HG02642 (cell line): ENCODE measurements around the gene RGL3.
"Not testable (repeated sequence)": the region's sequence is repeated elsewhere in the genome, so short reads cannot be mapped to it uniquely, and the experiment has no call there.

Experiments used
- ATAC-seq: cut with Tn5 transposase; IDR thresholded peaks from one replicate; pipeline ENCODE4 v1.9.1; 2021; ENCODE audit warnings: mild to moderate bottlenecking; ENCODE audit not compliant: unreplicated experiment, poor library complexity

The RGL3 gene

DNA sequence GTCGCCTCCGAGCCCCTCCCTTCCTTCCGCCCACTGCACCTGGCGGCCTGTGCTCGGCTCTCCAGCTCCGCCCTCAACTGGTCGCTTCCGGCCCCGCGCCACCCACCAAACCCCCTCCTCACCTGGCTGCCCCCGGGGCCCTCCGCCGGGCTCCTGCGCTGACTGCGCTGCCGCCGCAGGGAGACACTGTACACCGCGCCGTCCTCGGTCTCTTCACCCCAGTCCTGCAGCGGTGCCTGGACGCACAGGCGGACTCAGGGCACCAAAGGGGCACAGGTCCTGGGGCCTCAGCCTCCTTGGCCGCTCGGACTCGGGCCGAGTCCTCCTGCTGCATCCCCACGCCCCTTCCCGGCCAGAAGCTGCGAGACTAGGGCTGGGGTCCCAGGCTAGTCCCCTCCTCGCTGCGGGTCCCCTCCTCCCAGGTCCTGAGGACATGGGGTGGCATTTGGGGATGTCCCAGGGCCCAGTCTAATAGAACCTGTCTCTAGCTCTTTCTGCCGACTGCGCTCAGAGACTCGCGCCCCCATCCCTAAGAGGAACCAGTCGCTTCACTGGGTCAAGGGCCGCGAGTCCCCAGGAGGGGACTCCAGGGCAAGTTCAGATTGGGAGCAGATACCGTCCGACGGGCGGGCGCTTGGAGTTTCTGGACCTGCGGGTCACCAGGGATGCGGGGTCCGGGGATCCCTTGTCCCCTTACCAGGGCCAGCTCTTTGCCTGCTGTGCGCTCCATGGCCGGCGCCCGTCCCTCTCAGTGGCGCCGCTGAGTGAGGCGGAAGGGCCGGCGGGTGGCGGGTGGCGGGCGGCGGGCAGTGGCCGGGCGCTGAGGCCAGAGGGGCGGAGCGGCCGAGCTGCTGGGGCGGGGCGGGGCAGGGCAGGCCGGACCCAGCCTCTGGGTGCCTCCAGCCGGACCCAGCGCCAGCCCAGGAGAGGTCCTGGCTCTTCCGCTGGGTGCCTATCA, at the start of gene RGL3:
Gene RGL3 (minus strand): TSS at position 766 of the 958 bp plus-strand sequence. CDS start 36 bp downstream, at position 730.
- no peak for ATAC-seq

- not testable (repeated sequence) for ATAC-seq
These were observed 49.2 kb upstream of the RGL3 start for GRCh38 chr19:11468266-11468845.

GRCh38 chr19:11465600-11465999, 46.5 kb upstream of the RGL3 start:
- ATAC-seq = no peak

GRCh38 chr19:11464333-11465265, 45.5 kb upstream of the RGL3 start:
- ATAC-seq = no peak

DNA sequence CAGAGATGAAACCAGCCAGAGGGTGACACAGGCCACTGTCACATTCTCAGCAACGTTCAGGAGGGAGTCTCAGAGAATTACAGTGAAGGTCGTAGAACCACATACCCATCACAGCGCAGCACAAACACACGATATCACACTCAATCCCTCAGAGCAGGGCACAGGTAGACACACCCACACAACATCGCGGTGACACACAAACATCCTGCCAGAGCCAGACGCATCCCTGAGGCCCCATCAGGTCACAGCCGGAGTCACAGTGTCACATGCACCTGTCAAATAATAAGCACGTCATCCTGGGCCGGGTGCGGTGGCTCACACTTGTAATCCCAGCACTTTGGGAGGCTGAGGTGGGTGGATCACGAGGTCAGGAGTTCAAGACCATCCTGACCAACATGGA, 44.3 kb upstream of the RGL3 start:
- ATAC-seq = no peak

GRCh38 chr19:11461453-11461852, 42.3 kb upstream of the RGL3 start:
- no peak for ATAC-seq

DNA sequence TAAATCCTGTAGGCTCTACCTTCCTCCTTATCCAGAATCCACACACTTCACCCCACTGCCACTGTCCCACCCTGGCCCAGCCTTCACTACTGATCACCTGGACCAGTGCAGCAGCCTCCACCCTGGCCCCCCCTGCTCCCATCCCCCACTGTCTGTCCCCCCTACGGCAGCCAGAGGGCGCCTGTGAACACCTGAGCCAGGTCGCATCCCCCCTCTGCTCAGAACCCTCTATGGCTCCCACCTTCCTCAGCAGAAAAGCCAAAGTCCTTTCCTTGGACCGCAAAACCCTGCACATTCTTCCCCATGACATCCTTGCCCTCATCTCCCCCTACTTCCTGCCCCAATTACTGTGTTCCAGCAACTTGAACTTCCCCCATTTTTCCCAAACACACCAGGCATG, 41.1 kb upstream of the RGL3 start:
- no peak for ATAC-seq

DNA sequence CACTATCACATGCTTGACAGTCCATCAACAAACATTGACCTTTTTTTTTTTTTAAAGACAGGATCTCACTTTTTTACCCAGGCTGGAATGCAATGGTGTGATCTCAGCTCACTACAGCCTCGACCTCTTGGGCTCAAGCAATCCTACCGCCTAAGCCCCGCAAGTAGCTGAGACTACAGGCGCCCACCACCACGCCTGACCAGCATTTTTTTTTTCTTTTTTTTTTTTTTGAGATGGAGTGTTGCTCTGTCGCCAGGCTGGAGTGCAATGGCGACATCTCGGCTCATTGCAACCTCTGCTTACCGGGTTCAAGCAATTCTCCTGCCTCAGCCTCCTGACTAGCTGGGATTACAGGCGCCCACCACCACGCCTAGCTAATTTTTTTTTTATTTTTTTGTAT, 39.8 kb upstream of the RGL3 start:
- not testable (repeated sequence) for ATAC-seq

DNA sequence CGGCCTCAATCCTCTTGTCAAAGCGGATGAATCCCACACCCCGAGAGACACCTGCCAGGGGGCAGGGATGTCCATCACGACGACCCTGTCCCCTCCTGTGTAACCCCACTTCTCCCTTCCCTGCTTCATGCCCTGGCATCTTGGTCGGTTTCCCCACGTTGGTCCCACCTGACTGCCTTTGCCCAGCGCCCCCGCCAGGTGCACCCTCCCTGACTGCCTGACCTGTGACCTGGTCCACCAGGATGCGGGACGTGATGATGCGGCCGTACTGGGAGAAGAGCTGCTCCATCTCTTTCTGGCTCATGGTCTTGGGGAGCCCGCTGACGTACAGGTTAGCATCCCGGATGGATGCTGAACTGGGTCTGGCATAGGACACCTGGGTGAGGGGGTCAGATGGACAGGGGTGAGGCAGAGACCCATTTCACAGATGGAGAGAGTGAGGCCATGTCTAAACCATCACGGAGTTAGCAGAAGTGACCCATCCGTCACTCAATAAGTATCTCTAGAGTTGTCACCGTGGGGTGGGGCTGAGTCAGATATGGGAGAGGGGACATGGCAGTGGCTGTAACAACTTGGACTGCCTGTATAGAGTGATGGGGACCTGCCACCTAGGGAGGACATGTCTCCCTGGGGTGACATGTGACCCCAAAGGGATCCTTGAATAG, 39.3 kb upstream of the RGL3 start:
- ATAC-seq = no peak

- ATAC-seq = no peak
These were observed 38.7 kb upstream of the RGL3 start for GRCh38 chr19:11457831-11458230.

- no peak for ATAC-seq
These were observed 38.0 kb upstream of the RGL3 start for GRCh38 chr19:11457115-11457514.

GRCh38 chr19:11456659-11457058, 37.5 kb upstream of the RGL3 start:
- no peak for ATAC-seq

- not testable (repeated sequence) for ATAC-seq
These were observed 36.1 kb upstream of the RGL3 start for GRCh38 chr19:11455233-11455554.

DNA sequence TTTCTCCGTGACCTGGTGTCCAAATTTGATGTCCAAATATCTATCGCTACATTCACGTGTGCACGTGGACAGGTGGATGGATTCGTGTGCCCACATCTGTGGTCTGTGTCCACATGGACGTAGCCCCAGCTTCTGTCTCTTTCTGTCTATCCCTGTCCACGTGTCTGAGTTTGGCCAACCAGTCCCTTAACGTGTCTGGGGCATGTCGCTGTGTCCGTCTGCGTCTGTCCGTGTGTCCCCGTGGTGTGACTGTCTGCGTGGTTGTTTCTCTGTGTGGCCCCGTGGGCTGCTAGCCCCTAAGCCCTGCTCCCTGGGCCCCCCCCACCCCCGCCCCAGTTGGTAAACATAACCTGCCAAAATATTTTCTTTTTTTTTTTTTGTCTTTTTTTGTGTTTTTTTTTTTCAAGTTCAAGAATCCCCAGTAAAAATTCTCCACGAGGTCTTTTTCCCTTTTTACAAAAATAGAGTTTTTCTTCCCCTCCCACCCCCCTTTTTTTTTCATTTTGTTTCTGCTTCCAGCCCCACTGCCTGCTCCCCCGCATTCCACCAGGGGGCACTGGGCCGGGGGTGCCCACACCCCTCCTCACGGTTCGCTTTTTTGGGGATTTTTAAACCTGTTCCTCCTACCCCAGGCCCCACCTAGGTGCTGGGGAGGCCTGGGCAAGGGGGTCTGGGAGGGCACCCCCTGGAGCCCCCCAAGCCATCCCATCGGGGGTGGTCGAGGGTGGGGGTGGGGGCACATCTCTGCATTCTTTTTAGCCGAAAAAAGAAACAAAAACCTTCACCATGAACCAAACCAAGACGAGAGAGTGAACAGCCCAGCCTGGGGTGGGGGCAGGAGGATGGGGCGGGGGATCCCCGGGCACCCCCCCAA, 34.6 kb upstream of the RGL3 start:
- ATAC-seq = no peak

- no peak for ATAC-seq
These were observed 33.7 kb upstream of the RGL3 start for GRCh38 chr19:11452620-11453310.

DNA sequence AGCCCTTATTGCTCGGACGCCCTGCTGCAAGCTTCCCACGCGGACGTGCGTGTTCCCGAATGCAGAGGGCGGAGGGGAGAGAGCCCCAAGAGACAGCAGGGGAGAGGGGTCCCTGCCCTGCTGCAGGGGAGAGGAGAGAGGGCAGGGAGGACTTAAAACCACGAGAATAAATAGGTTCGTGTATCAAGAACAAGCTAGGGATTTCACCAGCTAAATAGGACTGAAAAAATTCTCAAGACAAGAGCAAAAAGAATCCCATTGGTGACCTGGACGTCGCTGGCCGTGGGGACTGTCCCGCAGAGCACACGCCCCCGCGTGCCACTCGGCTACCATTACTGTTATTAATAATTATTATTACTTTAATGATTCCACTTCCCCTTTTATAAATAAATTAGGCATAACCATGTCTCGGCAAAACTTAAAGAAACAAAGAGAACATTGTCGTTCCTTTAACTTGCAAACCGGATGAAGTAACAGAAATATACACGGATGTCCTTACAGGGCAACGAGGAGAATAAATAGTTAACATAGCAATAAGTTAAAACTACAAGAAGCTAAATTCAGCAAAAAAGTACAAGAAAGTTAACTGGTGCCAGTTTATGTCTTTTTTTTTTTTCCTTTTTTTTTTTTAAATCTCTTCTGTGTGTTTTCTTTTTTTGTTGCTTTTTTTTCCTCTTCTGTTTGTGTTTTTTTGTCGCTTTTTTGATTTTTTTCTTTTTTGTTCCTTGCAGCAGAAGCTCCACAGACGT, 32.9 kb upstream of the RGL3 start:
- no peak for ATAC-seq

- ATAC-seq = no peak
These were observed 32.3 kb upstream of the RGL3 start for GRCh38 chr19:11451327-11451870.
